T-helper 2 cell treated with Interferon-gamma antibody and Interleukin-4, amounts not matched to agents 5 μg/mL and 100 μg/mL, for 36 hours (primary cell): ENCODE results near the gene SP140L.

Experiments
- DNase-seq: peaks from one replicate; pipeline ENCODE4 v3.0.0; 2021; ENCODE audit warnings: low spot score
- H3K27ac Mint-ChIP-seq: one replicate; pipeline ENCODE4 v1.8.0; 2021; ENCODE audit warnings: mild to moderate bottlenecking, mixed read lengths
- H3K27me3 Mint-ChIP-seq: one replicate; pipeline ENCODE4 v1.8.0; 2021; ENCODE audit warnings: low read depth, mixed read lengths
- H3K36me3 Mint-ChIP-seq: one replicate; pipeline ENCODE4 v1.8.0; 2021; ENCODE audit warnings: low read depth, mixed read lengths
- H3K4me1 Mint-ChIP-seq: one replicate; pipeline ENCODE4 v1.8.0; 2021; ENCODE audit warnings: low read depth, mixed read lengths
- H3K4me3 Mint-ChIP-seq: one replicate; pipeline ENCODE4 v1.8.0; 2022; ENCODE audit warnings: mild to moderate bottlenecking, moderate library complexity, mixed read lengths
- H3K9me3 Mint-ChIP-seq: one replicate; pipeline ENCODE4 v1.8.0; 2021; ENCODE audit warnings: mixed read lengths

The SP140L gene

GRCh38 chr2:230453006-230453405 is 126.0 kb downstream of the SP140L start:
- DNase-seq, result no peak
- Mint-ChIP-seq H3K36me3 (peaks cover 91% of the 10 kb centered on the region), H3K27me3 (no peaks in the 10 kb centered on the region), H3K27ac (no peak overlapping the region), H3K4me1 (peaks cover 64% of the 10 kb centered on the region), H3K9me3 (peaks cover 31% of the 10 kb centered on the region), H3K4me3 (no peak overlapping the region)
